HepG2 (cell line): ENCODE measurements around the gene ST8SIA4. TPM values are rescaled to one million over a fixed set of nuclear protein-coding genes. Genes with fewer than 3 reads are reported as not detected.

Experiments used
- ELF4 ChIP-seq: sonication (generic); formaldehyde crosslinking; IDR thresholded peaks from 2 replicates; pipeline ENCODE4 v1.5.0; 2020; ENCODE audit warnings: missing genetic modification reagents, mild to moderate bottlenecking, moderate library complexity, borderline replicate concordance
- TBX2 ChIP-seq: sonication (generic); formaldehyde crosslinking; IDR thresholded peaks from 2 replicates; pipeline ENCODE4 v1.5.0; 2020; ENCODE audit warnings: missing genetic modification reagents, mild to moderate bottlenecking, borderline replicate concordance
- TMF1 ChIP-seq: sonication (generic); formaldehyde crosslinking; IDR thresholded peaks from 2 replicates; pipeline ENCODE4 v1.8.1; 2022; ENCODE audit warnings: low read depth, missing genetic modification reagents
- polyA plus RNA-seq, 8 experiments: library from polyadenylated mRNA; depleted of rRNA in 3 of 8; stranded (reverse) in 7 of 8; unstranded in 1 of 8; fragments of >200 nt; fragmentation: Illumina TruSeq in 4 of 8; extraction: Trizol in 4 of 8; gene quantifications; 2 replicates each; pipeline versions ENCODE4 v1.2.1 to v1.2.3, GENCODE V29; 2011 to 2016; ENCODE audit warnings: low read depth in 4 of 8, missing spikeins in 1 of 8, mixed read lengths in 1 of 8; ENCODE audit not compliant: insufficient read depth in 1 of 8
- total RNA-seq, 5 experiments: library from RNA; depleted of rRNA; stranded (reverse); fragments of >200 nt; fragmentation: Illumina TruSeq; extraction: Trizol; gene quantifications; 2 replicates each; pipeline ENCODE4 v1.2.3, GENCODE V29; 2016; ENCODE audit warnings: low read depth in 1 of 5
- TF ChIP-seq, protein P1 (sequence below): sonication (generic); formaldehyde crosslinking; IDR thresholded peaks from 2 replicates; pipeline ENCODE4 v1.4.0; 2020; ENCODE audit warnings: missing genetic modification reagents
- TF ChIP-seq, protein P2 (sequence below): sonication (generic); formaldehyde crosslinking; IDR thresholded peaks from 2 replicates; pipeline ENCODE4 v1.5.1; 2020; ENCODE audit warnings: missing genetic modification reagents, mild to moderate bottlenecking, borderline replicate concordance
- TF ChIP-seq, protein P3 (sequence below): sonication (generic); formaldehyde crosslinking; IDR thresholded peaks from 2 replicates; pipeline ENCODE4; 2020; ENCODE audit warnings: missing genetic modification reagents, mild to moderate bottlenecking, borderline replicate concordance

ST8SIA4 gene
- total and polyA plus RNA-seq, 2 of the 13 experiments (the other 11 are each of a cell fraction or from before 2014, with no cell fraction given): not detected

DNA sequence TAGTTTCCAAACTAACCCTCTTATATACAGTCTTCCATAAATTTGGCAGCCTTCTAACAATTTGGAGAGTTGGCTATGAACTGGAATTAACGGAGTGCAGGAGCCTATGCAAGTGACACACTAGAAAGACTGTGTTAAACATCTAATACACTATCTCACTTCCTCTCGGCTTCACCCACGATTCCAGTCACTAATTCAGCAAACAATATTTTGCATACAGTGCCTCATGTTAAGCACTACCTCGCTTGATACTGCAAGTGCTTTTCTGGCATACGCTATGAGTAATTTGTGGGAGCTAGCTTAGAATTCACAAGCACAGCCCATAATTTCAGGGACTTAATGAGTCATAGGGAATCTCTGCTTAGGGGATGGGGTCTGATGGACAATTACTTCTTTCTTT is 102.5 kb downstream of the ST8SIA4 start (continued):
- TF ChIP-seq, protein P1, sequence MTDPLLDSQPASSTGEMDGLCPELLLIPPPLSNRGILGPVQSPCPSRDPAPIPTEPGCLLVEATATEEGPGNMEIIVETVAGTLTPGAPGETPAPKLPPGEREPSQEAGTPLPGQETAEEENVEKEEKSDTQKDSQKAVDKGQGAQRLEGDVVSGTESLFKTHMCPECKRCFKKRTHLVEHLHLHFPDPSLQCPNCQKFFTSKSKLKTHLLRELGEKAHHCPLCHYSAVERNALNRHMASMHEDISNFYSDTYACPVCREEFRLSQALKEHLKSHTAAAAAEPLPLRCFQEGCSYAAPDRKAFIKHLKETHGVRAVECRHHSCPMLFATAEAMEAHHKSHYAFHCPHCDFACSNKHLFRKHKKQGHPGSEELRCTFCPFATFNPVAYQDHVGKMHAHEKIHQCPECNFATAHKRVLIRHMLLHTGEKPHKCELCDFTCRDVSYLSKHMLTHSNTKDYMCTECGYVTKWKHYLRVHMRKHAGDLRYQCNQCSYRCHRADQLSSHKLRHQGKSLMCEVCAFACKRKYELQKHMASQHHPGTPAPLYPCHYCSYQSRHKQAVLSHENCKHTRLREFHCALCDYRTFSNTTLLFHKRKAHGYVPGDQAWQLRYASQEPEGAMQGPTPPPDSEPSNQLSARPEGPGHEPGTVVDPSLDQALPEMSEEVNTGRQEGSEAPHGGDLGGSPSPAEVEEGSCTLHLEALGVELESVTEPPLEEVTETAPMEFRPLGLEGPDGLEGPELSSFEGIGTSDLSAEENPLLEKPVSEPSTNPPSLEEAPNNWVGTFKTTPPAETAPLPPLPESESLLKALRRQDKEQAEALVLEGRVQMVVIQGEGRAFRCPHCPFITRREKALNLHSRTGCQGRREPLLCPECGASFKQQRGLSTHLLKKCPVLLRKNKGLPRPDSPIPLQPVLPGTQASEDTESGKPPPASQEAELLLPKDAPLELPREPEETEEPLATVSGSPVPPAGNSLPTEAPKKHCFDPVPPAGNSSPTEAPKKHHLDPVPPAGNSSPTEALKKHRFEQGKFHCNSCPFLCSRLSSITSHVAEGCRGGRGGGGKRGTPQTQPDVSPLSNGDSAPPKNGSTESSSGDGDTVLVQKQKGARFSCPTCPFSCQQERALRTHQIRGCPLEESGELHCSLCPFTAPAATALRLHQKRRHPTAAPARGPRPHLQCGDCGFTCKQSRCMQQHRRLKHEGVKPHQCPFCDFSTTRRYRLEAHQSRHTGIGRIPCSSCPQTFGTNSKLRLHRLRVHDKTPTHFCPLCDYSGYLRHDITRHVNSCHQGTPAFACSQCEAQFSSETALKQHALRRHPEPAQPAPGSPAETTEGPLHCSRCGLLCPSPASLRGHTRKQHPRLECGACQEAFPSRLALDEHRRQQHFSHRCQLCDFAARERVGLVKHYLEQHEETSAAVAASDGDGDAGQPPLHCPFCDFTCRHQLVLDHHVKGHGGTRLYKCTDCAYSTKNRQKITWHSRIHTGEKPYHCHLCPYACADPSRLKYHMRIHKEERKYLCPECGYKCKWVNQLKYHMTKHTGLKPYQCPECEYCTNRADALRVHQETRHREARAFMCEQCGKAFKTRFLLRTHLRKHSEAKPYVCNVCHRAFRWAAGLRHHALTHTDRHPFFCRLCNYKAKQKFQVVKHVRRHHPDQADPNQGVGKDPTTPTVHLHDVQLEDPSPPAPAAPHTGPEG (CRISPR knock-in tag): no peak
- TF ChIP-seq TBX2 (CRISPR knock-in tag): no peak
- TF ChIP-seq, protein P2, sequence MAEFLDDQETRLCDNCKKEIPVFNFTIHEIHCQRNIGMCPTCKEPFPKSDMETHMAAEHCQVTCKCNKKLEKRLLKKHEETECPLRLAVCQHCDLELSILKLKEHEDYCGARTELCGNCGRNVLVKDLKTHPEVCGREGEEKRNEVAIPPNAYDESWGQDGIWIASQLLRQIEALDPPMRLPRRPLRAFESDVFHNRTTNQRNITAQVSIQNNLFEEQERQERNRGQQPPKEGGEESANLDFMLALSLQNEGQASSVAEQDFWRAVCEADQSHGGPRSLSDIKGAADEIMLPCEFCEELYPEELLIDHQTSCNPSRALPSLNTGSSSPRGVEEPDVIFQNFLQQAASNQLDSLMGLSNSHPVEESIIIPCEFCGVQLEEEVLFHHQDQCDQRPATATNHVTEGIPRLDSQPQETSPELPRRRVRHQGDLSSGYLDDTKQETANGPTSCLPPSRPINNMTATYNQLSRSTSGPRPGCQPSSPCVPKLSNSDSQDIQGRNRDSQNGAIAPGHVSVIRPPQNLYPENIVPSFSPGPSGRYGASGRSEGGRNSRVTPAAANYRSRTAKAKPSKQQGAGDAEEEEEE (CRISPR knock-in tag): no peak
- no peak for TF ChIP-seq ELF4 (CRISPR knock-in tag)
- TF ChIP-seq TMF1 (CRISPR knock-in tag): no peak
- TF ChIP-seq, protein P3, sequence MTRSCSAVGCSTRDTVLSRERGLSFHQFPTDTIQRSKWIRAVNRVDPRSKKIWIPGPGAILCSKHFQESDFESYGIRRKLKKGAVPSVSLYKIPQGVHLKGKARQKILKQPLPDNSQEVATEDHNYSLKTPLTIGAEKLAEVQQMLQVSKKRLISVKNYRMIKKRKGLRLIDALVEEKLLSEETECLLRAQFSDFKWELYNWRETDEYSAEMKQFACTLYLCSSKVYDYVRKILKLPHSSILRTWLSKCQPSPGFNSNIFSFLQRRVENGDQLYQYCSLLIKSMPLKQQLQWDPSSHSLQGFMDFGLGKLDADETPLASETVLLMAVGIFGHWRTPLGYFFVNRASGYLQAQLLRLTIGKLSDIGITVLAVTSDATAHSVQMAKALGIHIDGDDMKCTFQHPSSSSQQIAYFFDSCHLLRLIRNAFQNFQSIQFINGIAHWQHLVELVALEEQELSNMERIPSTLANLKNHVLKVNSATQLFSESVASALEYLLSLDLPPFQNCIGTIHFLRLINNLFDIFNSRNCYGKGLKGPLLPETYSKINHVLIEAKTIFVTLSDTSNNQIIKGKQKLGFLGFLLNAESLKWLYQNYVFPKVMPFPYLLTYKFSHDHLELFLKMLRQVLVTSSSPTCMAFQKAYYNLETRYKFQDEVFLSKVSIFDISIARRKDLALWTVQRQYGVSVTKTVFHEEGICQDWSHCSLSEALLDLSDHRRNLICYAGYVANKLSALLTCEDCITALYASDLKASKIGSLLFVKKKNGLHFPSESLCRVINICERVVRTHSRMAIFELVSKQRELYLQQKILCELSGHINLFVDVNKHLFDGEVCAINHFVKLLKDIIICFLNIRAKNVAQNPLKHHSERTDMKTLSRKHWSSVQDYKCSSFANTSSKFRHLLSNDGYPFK (CRISPR knock-in tag): no peak
